Aorta (tissue), 5 donors: ENCODE measurements around the gene FBXO24. TPM values are rescaled to one million over a fixed set of nuclear protein-coding genes. Genes with fewer than 3 reads are reported as not detected.

Experiments
- ATAC-seq: fragments of 200-7000 bp; cut with Tn5 transposase; one replicate; pipeline ENCODE4 v1.9.1; 2022; ENCODE audit warnings: moderate library complexity; ENCODE audit not compliant: low FRiP score
- DNase-seq, 2 donors: peaks; one replicate each; pipeline ENCODE4 v3.0.0-alpha.2; 2020
- H3K27ac ChIP-seq, 2 donors: one replicate each; pipeline ENCODE4 v1.5.1; 2013; ENCODE audit warnings: low read length in 2 of 2, mild to moderate bottlenecking in 2 of 2, moderate library complexity in 2 of 2, control low read depth in 1 of 2, inconsistent platforms in 1 of 2, low read depth in 1 of 2
- H3K27me3 ChIP-seq, 2 donors: one replicate each; pipeline ENCODE4 v1.6.1; 2013; ENCODE audit warnings: control low read depth in 1 of 2, low read length in 1 of 2, mild to moderate bottlenecking in 1 of 2, moderate library complexity in 1 of 2; ENCODE audit not compliant: insufficient read depth in 2 of 2, control insufficient read depth in 1 of 2
- H3K36me3 ChIP-seq, 2 donors: one replicate each; pipeline ENCODE4 v1.6.1; 2013; ENCODE audit warnings: control low read depth in 1 of 2, low read length in 1 of 2, mild to moderate bottlenecking in 1 of 2; ENCODE audit not compliant: insufficient read depth in 2 of 2, control insufficient read depth in 1 of 2
- H3K4me1 ChIP-seq, 2 donors: one replicate each; pipeline ENCODE4 v1.6.1; 2013; ENCODE audit warnings: low read length in 2 of 2, control low read depth in 1 of 2, mild to moderate bottlenecking in 1 of 2, moderate library complexity in 1 of 2; ENCODE audit not compliant: insufficient read depth in 2 of 2, control insufficient read depth in 1 of 2
- H3K4me3 ChIP-seq, 2 donors: one replicate each; pipeline ENCODE4 v1.5.1; 2013; ENCODE audit warnings: low read length in 2 of 2, control low read depth in 1 of 2, mild to moderate bottlenecking in 1 of 2
- H3K9me3 ChIP-seq: one replicate; pipeline ENCODE4 v1.6.1; 2013; ENCODE audit warnings: mild to moderate bottlenecking, low read length; ENCODE audit not compliant: control insufficient read depth
- WGBS, 2 donors: extraction: QIAGEN DNeasy Blood & Tissue Kit; methylation state at CpG; one replicate each; pipeline ENCODE4 v1.1.7; 2013; 5-methylcytosine and 5-hydroxymethylcytosine counted together
- intact Hi-C, 2 donors: fragments of 100-400 bp; cut with DNase I; formaldehyde crosslinking; loops; one replicate each; pipeline versions ENCODE4 v1.14.2 to v1.15.0; 2022
- polyA plus RNA-seq, 2 donors: library from polyadenylated mRNA; stranded (reverse); fragments of 200-250 nt; gene quantifications; one replicate each; pipeline ENCODE4 v1.2.3, GENCODE V29; 2013
- total RNA-seq, 2 donors: library from RNA; stranded (reverse); fragmentation: NEBNext Ultra II Directional; extraction: Animal tissue kit (Norgen Biotek cat#: 25700); gene quantifications; one replicate each; pipeline ENCODE4 v1.2.1, GENCODE V29; 2021
- donor health status: healthy with polysubstance abuse.
- donor health status: Bipolar disorder and iron deficiency.
- donor health status: DM: no; HTN: no; CAD: no.
- donor health status: DM: no; HTN: no; CAD: no.
- donor health status: DM: yes; HTN: yes; CAD: no.

Gene FBXO24
- total and polyA plus RNA-seq, 4 donors: 0.81 to 1.2 TPM; not detected in 2

DNA sequence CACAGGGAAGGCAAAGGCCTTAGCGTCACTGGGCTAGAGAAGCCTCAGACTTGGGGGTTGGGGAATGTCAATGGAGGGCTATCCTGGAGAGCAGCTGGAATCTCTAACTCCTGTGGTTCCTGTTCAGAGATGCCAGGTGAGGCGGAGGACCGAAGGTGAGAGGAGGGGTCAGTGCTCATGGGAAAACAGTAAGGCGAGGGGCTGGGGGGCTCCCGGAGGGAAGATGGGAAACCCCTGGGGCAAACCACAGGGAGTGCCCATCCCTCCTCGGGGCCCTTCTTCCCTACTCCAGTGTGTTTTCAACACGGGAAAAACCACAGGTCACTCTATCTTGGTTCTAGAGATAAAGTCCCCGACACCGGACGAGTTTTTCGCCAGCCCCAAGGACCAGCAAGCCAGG is 3.5 kb upstream of the FBXO24 start:
- Histone ChIP-seq H3K4me3 (no peak overlapping the region), H3K4me1 (no peaks in the 10 kb centered on the region), H3K27ac (no peak overlapping the region), H3K27me3 (no peaks in the 10 kb centered on the region), H3K36me3 (peaks cover 0 to 13% of the 10 kb centered on the region in 2 donors), H3K9me3 (no peaks in the 10 kb centered on the region)
- no peak for ATAC-seq
- no peak for DNase-seq
- WGBS, 2 donors: 76 to 83% methylated on average over 11 of the region's 11 CpGs
- intact Hi-C loops: no loop called here

GRCh38 chr7:100583132-100584053 is 2.7 kb upstream of the FBXO24 start:
- WGBS, 2 donors: 63% methylated on average over 23 of the region's 23 CpGs
- H3K4me1 ChIP-seq: no peaks in the 10 kb centered on the region
- DNase-seq (peak; percentile 76 to 86), ATAC-seq (no peak)
- no peaks in the 10 kb centered on the region for H3K9me3 ChIP-seq
- no peaks in the 10 kb centered on the region for H3K27me3 ChIP-seq
- peaks cover 0 to 8% of the 10 kb centered on the region in 2 donors for H3K36me3 ChIP-seq
- no peak overlapping the region for H3K4me3 ChIP-seq
- no peak overlapping the region for H3K27ac ChIP-seq
- intact Hi-C loops: loop anchor here in 1 of 2 donors (2.0 kb wide), 1 partner anchor 29 kb away; the partner anchor contains the start of gene MOSPD3

GRCh38 chr7:100584054-100584682 is 2.0 kb upstream of the FBXO24 start:
- no peak overlapping the region for H3K4me3 ChIP-seq
- H3K27me3 ChIP-seq: no peaks in the 10 kb centered on the region
- peaks cover 0 to 8% of the 10 kb centered on the region in 2 donors for H3K36me3 ChIP-seq
- H3K4me1 ChIP-seq: no peaks in the 10 kb centered on the region
- ATAC-seq (no peak), DNase-seq (peak in 1 of 2 donors; percentile 42)
- H3K9me3 ChIP-seq: no peaks in the 10 kb centered on the region
- no peak overlapping the region for H3K27ac ChIP-seq
- 53% methylated on average over 15 of the region's 15 CpGs for WGBS, 2 donors
- intact Hi-C loops: loop anchor here in 1 of 2 donors (2.0 kb wide), 1 partner anchor 29 kb away; the partner anchor contains the start of gene MOSPD3

DNA sequence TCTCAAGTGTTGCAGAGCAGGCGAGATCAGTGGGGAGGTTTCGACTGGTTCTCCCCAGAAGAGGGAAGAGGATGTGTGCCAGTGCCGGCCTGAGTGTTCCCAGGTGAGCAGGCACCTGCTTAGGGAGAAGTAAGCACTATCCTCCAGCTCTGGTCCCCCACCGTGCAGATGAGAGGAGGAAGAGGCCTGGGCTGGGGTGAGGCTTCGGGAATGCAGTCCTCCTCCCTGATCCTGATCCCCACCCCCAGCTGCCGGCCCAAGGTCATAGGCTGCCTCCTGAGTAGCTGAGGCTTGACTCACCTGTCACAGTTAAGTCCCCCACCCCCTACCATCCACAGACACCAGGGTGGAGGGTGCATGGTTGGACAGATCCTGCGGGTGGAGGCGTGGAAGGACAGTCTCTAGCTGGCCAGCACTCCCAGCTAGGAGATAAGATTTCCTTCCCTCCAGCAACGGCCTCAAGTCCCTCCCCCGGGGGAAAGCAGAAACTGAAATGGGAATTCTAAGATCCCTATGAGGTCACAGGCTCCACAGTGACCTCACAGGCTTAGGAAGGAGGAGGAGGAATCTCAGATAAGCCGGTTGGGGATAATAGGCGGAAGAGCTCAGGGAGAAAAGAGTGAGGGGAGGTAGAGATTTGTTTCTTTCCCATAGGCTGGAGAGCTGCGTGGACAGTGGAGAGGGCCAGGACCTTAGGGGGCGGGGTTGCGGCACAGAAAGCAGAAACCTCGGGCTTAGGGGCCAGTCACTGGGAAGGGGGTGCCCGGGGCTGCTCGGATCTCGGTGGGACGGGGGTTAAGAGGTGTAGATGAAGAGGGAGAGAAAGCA is 1.2 kb upstream of the FBXO24 start:
- intact Hi-C loops: loop anchor here (2.0 to 5.0 kb wide), 3 partner anchors 28 to 102 kb away; partner anchors contain the start of gene MOSPD3 (in 1 of the 2)
- no peak for ATAC-seq
- Histone ChIP-seq H3K4me1 (no peaks in the 10 kb centered on the region), H3K9me3 (no peaks in the 10 kb centered on the region), H3K4me3 (peak overlapping the region; percentile 46 to 57), H3K36me3 (peaks cover 0 to 7% of the 10 kb centered on the region in 2 donors), H3K27me3 (no peaks in the 10 kb centered on the region), H3K27ac (no peak overlapping the region)
- peak; percentile 56 to 78 for DNase-seq
- 9 to 12% methylated on average over 20 of the region's 20 CpGs for WGBS, 2 donors

- H3K4me1 ChIP-seq: no peaks in the 10 kb centered on the region
- intact Hi-C loops: loop anchor here (2.0 to 5.0 kb wide), 3 partner anchors 27 to 102 kb away; partner anchors contain the start of gene MOSPD3 (in 1 of the 2)
- H3K9me3 ChIP-seq: no peaks in the 10 kb centered on the region
- peaks cover 0 to 5% of the 10 kb centered on the region in 2 donors for H3K36me3 ChIP-seq
- 0% methylated on average over 41 to 61 of the region's 61 CpGs for WGBS, 2 donors
- no peak for DNase-seq
- no peaks in the 10 kb centered on the region for H3K27me3 ChIP-seq
- peak; percentile 35 for ATAC-seq
- peak within 1 kb of the TSS; percentile 57 to 85 for H3K4me3 ChIP-seq
- H3K27ac ChIP-seq: peak within 1 kb of the TSS in 1 of 2 donors; percentile 72
Observed at GRCh38 chr7:100585511-100586265, 440 bp upstream of the FBXO24 start, which contains the start of gene LRCH4. TSS of gene LRCH4 (minus strand) at chr7:100586129. CDS start at chr7:100586100, 29 bp downstream.

DNA sequence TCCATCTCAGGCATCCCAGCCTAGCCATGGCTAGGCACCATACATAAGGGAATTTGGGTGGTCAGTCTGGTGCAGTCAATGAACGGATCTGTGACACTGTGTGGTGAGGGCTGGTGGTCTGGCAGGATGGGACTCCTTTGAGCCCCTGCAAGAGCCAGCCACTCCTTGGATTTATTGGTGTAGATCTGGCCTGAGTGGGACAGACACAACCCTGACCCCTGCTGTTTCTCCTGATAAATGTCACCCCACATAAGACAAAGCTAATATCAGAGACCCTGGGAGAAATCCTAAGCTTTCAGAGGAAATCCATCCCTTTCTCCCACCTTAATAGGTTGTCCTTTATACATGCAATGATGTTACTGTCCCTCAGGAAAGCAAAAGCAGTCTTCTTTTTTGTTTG is 2.3 kb downstream of the FBXO24 start:
- H3K4me3 ChIP-seq: no peak overlapping the region
- no peaks in the 10 kb centered on the region for H3K36me3 ChIP-seq
- ATAC-seq: no peak
- DNase-seq: no peak
- WGBS, 2 donors: 83 to 90% methylated on average over 1 of the region's 1 CpG
- no peaks in the 10 kb centered on the region for H3K9me3 ChIP-seq
- no peak overlapping the region for H3K27ac ChIP-seq
- no peaks in the 10 kb centered on the region for H3K4me1 ChIP-seq
- intact Hi-C loops: loop anchor here (5.0 kb wide), 2 partner anchors 89 to 99 kb away; no protein-coding TSS in a partner anchor
- no peaks in the 10 kb centered on the region for H3K27me3 ChIP-seq

DNA sequence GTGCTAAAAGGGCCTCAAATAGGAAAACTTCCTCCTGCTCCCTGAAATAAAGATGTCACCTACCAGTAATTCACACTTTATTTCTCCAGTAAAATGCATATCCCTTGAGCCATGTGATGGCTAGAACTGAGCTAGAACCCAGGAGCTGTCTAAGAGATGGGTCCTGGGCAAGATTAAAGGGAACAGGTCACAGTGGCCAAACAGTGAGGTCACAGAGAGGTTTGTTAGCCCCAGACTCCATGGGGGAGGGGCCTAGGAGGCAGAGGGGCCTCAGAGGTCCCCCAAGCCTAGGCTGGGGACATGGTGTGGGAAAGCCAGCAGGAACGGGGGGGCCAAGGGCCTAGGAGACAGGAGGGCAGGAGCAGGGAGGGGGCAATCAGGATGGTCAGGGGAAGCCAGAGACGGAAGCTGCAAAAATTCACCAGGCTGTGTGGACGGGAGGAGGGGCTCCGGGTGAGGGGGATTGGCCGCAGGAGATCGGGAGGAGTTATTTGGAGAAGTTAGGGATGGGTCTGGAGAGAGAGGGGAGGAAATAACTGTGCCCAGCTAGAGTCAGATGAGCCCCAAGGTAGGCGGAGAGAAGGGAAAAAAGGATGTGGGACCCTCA is 3.3 kb downstream of the FBXO24 start:
- H3K27me3 ChIP-seq: no peaks in the 10 kb centered on the region
- H3K36me3 ChIP-seq: no peaks in the 10 kb centered on the region
- intact Hi-C loops: loop anchor here (5.0 kb wide), 2 partner anchors 88 to 98 kb away; no protein-coding TSS in a partner anchor
- no peaks in the 10 kb centered on the region for H3K9me3 ChIP-seq
- no peak overlapping the region for H3K4me3 ChIP-seq
- ATAC-seq: no peak
- H3K27ac ChIP-seq: no peak overlapping the region
- WGBS, 2 donors: 61 to 73% methylated on average over 7 of the region's 7 CpGs
- H3K4me1 ChIP-seq: no peaks in the 10 kb centered on the region
- no peak for DNase-seq
